Activated naive CD4-positive, alpha-beta T cell treated with Interleukin-2 at 50 U/mL for 16 hours (primary cell): ENCODE results near the gene HMCN1.

ENCODE experiments used
- DNase-seq: peaks from one replicate; pipeline ENCODE4 v3.0.0-alpha.2; 2020

HMCN1 gene

DNA sequence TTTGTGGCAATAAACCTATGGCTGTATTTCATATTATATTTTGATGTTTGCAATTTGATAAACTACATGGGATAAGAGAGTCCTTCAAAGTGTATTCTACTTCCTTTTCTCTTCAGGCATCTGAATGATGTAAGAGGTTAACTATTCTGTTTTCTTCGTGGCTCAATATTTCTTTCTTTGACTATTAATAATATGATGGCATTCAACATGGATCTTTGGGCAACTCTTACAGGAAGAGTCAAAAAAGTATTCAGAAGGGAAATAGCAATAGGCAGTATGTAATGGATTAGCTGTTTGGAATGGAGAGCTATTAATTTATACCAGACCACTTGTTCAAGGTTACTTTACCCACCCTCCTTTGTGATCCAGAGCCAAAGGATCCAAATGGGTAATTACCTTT, 74.4 kb downstream of the HMCN1 start:
- no peak for DNase-seq

DNA sequence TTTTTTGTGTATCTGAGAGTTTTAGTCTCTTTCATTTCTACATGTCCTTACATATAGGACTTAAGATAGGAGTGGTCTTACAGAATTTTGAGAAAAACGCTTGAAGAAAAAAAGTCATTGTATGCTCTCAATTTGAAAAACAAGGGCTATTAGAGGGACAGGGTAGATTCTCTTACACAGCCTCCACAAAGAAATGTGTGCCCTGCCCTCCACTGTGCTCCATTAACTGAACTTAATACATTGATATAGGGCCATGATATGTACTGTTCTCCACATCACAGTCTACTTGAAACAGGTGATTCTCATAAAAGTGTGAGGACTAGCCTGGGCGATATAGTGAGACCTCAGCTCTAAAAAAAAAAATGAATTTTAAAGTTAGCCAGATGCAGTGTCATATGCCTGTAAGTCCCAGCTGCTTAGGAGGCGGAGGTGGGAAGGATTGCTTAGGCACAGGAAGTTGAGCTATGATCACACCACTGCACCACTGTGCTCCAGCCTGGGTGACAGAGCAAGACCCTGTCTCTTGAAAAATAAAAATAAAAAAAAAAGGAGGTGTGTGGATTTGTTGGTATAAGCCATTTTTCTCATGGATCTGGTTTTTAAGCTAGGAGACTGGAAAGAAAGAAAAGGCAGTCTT, 77.0 kb downstream of the HMCN1 start:
- DNase-seq: no peak

DNA sequence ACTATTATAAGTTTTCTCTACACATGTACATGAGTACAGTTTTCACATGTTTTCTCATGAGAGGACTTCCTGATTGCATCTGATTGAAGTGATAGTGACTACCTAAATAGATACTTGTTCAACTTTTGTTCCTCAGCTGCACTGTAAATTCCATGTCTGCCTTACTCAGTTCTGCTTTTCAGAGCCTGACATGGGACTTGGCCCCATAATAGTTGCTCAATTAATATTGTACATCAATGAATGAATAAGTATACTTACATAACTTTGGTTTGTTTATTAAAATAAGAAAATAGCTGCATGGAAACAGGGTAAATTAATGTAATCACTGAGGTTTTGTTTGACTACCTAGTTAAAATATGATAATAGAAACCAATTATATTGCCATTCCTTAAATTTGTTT, 78.7 kb downstream of the HMCN1 start:
- no peak for DNase-seq

DNA sequence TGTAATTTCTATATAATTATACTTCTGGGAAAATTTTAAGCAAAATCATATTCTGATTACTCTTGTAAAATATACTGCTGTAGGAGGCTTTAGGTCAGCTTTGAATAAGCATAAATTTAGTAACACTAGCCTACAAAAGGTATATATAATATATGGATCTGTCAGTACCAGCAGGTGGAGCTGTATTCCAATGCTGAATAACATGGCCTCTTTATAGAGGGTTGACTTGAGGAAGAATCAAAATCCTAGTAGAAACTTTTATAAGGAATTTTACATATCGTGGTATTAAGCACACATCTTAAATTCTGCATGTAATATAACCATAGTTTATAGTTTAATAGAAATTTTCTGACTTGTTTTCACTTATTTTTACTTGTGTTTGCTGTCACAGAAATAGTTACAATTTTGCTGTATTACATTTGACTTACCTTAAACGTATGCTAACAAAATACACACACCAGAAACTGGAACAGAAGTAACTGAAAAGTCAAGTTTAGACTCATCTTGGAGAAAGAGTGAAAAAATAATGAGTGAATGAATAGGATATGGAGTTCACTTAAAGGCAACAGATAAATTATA, 79.3 kb downstream of the HMCN1 start:
- DNase-seq: no peak

DNA sequence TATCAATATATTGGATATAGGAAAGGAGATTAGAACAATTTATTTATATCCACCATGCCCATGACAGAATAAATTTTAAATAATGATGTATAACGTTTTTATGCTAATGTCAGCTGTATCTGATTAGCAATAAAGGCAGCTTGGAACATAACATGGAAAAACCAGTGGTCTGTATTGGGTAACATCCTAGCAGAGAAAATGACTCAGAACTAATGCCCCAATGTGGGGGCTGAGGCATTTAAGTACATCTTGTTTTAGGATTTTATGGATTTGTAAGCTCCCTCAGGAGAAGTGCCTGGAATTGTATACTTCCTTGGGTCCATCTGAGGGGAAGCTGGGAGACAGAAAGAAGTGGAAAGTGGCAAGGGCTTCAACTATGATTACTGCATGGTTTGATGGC, 82.3 kb downstream of the HMCN1 start:
- DNase-seq: no peak

DNA sequence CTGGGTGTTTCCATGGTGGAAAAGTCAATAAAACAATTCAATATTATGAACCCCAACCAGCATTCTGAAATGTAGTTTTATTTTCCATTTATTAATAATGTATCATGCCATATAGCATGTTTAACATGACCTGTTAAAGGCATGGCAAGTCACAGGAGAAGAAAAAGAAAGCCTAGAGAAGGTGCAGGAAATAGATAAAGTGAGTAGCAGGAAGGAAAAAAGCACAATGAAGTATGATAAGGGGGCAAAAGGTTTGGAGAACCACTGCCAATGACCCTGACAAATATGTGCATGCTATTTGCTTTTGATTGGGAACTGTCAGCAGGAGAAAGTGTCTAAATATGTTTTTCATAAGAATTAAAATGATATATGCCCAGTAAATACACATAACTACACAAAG, 85.6 kb downstream of the HMCN1 start:
- no peak for DNase-seq

DNA sequence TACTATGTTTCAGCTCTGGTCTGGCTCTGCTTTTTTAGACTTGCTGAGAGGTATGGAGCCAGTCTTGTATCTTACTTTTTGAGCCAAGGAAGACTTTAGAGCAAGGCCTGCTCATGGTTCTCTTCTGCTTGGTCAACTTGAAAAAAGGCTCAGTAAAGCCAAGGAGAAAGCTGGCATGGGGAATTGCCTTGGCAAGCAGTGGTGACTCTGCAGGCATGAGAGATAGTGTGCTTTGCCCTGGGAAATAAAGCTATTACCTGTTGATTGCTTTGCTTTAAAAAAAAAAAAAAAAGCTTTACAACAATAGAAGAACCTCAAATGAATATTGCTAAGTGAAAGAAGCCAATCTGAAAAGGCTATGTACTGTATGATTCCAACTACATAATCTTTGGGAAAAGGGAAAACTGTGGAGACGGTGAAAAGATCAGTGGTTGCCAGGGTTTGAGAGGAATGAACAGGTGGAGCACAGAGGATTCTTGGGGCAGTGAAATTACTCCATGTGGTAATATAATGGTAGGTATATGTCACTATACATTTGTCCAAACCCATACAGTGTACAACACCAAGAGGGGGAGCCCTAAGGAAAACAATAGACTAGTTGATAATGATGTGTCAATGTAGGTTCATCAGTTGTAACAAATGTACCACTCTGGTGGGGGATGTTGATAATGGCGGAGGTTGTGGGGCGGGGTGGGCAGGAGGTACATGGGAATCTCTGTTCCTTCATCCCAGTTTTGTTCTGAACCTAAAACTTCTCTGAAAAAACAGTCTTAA, 87.6 kb downstream of the HMCN1 start:
- no peak for DNase-seq

DNA sequence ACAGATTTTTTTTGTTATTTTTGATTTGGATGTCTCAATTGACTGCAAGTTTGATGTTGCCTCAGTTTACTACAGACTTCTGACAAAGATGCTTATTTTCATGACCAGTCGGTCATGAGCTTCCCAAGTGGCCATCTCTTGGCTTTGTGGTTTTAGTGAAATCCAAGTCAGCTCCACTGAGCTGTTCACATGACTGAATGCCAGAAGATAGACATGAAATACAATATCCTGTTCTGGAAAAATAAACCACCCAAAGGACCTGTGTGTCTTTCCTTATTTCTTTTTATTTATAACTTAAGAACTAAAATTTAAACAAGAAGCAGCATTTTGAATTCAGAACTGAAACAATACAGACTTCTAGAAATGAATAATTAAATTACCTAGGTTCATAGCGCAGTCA, 89.3 kb downstream of the HMCN1 start:
- no peak for DNase-seq

DNA sequence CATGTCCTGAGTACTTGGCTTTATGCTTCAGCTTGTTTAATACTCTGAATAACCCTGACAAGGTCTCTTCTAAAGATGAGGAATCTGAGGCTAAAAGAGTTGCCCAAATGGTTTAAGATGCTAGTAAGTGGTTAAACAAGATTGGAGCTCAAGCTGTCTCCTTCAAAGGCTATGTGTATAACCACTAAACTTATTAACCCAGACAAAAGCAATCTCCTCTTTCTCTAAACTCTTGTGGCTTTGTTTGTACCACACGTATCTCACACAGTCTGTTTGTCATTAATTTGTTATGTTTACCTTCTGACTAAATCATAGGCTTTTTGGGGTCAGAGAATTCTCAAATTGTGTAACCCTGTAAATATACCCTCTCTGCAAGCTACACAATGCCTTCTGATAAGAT, 89.9 kb downstream of the HMCN1 start:
- DNase-seq: no peak

DNA sequence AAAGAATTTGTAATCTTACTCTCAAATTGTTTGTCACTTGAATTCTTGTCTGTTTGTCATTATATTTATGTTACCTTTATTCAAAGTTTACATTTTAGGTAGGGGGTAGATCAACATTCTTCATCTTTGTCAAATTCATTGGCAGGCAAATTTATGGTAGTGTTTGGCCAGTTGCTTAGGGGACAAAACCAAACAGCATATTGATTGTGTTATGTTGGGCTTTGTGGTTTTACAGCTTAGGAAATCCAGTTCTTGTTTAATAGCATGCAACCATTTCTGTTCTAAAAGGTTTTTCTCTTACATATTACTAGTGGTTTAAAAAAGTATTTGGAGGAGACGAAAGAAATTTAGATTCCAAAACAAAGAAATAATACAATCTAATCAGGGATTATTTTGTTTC, 91.4 kb downstream of the HMCN1 start:
- no peak for DNase-seq

DNA sequence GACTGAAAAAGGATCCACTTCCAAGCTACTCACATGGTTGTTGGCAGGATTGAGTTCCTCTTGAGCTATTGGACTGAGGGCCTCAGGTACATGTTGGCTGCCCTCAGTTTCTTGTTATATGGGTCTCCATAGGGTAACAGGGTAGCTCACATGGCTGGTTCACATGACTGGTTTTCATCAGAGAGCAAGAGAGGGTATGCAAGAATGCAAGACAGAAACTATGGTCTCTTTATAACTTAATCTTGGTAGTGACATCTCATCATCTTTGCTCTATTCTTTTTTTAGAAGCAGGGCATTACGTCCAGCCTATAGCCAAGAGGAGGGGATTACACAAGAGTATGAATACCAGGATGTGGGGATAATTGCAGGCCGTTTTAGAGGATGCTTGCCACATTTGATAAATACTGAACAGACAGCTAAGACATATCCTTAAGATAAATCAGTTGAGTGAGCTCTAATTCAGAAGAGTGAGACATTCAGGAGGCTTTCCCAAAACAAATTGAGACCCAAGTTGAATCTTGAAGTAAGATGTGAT, 100.2 kb downstream of the HMCN1 start:
- no peak for DNase-seq

DNA sequence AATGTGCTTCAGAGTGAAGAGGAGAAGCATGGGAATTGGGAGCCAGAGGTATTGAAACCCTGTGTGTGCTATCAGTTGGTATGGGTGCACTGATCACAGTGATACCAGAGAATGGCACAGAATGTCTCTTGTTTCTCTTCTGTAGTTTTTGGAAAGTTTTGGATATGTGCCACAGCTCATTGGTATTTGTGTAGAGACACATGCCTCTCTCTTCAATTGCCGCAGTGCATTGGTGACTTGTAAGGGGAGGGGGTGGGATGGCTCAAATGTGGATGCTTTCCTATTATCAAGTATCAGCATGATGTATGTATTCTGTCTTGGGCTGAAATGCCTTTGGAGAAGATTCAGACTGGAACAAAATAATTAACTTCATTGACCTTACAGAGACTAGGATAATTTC, 101.0 kb downstream of the HMCN1 start:
- no peak for DNase-seq

DNA sequence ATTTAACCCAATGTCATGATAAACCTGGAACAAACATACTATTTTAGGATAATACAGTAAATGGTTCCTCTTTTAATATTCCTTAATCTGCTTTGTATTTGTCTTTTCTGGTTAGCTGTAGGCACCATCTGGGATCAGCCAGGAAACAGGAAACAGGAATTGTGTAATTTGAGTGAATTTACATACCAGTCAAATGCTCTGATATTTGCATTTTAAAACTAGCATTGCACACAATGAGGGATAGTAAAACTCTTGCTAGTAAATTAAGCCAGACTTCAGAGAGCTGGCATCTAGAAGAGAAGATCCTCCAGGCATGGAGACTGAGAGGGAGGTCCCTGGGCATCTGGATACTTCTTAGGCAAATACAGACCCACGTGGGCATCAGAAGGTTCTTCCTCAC, 103.5 kb downstream of the HMCN1 start:
- no peak for DNase-seq

DNA sequence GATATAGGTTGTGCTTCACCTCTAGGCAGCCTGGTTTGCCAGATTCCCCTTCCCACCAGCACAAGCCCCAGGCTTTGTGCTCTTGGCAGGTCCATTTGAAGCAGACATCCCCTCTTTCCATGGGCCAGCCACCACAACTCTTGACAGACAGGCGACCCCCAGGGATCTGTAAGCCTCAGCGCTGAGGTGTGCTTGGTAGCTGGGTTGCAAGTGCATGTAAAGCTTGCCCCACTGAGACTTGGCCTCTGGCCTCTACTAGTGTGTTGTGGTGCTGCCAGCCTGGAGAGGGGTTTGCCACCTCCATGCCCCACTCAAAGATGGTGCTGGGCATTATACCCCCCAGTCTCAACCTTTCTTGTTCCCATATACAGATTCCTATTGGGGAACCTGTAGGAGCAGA, 103.9 kb downstream of the HMCN1 start:
- no peak for DNase-seq

DNA sequence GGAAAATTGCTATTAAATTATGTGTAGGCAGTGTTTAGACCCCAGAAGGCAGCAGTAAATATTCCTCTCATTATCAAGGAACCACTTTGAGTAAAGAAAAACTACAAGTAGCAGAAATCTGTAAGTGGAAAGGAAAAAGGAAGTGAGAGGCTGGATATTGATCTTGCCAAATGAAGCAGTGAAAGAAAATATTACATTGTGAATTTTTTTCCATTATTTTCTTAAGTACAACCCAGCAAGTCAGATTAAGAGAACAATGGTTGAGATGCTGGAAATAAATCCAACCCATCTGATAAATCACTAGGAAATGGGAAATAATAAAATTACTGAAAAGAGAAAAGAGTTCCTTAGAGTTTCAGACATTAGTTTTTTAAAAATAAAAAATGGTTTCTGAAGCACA, 106.7 kb downstream of the HMCN1 start:
- DNase-seq: no peak

DNA sequence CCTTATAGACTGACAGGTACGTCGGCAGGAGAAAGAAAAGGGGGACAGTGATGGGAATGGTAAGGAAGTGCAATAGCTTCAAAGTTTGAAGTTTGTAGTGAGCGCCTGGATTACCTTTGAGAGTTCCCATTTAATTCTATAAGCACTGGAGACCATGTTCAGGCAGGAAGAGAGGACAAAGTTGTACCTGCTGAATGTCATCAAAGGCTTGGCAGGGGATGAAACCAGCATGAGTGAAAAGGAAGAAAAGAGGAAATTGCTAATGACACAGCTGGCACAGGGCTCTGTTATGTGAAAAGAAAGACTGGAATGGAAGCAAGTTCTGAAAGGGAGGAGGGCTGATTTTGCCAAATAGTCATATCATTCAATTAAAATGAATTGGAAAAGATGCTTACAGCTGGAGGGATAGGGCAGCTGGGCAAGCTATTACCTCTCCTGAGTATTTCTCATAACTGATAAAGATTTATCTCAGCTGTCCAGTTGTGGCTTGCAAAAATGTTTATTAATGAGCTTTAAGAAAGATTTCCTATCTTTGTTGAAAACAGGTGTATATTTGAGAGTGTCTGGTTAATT, 109.2 kb downstream of the HMCN1 start:
- no peak for DNase-seq

DNA sequence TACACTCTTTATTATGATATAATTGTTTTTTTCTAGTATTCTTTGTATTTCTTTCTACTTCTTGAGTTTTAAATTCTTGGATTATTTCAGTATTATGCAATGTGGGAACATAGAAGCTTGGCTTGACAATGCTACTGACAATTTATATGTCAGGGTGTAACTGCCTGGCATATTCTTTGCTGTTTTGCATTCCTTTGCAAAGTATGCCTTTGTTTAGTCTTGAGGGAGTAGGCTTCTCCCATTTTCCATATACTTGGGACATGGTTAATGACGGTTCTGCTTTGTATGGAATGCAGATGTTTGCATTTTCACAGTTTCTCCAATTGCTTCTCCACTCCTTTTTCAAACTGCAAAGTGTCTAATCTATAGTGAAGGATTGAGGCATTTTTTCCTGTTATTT, 109.8 kb downstream of the HMCN1 start:
- DNase-seq: no peak

DNA sequence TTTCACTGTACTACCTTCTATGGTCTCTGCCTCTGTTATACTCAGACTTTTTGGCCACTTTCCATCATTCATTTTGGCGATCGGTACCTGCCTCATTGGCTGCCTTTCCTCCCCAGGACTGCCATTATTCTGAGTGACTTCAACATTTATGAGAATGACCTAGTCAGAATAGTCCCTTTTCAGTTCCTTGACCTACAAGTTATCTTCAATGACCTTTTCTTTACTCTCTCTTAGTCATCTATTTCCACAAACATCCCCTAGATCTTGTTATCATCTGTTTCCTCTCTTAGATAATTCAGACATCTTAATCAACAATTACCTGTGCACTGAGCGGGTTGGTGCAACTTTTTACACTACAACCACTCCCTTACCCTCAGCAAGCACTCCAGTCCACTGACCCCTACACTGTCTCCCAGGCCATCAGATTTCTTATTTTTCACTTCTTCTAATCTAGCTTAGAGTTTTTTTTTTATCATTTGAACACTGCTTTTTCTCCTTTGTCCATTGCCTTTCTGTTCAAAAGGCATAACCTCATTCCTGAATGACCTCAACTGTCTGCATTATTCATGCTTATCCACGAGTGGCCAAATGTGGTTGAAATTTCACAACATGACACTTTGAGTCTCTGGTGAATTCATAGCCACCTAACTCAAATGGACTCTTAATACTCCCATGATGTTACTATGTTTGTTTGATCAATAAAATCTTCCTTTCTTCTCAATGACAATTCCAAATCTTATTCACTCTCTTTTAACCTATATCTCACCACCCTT, 112.7 kb downstream of the HMCN1 start:
- DNase-seq: no peak

DNA sequence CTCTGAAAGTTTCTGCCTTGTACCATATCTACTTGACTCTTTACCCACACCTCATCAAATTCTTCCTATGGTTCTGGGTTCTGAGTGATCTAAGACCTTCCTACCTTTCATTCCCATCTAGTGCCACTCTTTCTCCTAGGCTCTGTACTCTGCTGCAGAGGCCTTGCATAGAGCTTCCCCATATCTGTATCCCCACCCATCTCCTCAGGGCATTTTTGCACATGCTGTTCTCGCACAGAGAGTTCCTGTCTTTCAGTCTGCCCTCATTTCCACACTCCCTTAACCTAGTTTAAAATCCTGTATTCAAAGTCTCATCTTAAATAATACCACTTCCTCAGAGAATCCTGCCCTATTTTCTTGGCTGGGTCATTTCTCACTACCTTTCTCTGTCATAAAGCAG, 114.8 kb downstream of the HMCN1 start:
- no peak for DNase-seq

DNA sequence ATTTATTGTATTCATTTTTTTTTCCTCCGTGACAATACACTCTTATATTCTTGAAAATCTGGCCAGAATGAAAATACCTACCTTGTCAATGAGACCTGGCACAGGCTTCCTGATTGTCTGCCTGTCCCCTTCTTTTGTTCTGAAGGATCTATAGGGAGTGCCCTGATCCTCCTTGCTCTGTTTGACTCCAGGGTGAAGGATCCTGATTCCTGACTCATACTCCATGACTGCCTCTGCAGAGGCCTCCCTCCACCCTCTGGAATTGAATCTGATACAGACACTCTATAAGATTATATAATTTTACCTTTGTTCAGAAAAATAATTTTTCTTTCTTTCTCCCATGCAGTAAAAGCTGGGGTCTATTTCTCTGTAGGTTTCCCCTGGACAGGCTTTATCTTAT, 116.2 kb downstream of the HMCN1 start:
- DNase-seq: no peak

DNA sequence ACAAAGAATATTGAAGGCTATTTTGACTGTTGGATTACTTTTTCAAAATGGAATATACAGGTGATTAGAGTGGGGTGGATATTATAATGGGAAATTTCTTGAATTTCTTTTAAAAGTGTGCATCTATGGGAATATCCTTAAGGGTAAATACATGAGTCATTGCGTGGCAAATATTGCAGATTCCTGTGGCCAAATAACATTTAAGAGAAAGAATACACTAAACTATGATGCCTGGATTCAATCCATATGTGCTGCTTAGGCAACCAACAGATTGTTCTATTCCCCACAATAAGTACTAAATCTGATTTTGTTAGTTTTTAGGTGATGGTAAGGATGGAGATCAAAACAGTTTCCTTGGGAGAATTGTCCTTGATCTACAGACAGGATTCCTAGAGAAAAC, 119.5 kb downstream of the HMCN1 start:
- no peak for DNase-seq

DNA sequence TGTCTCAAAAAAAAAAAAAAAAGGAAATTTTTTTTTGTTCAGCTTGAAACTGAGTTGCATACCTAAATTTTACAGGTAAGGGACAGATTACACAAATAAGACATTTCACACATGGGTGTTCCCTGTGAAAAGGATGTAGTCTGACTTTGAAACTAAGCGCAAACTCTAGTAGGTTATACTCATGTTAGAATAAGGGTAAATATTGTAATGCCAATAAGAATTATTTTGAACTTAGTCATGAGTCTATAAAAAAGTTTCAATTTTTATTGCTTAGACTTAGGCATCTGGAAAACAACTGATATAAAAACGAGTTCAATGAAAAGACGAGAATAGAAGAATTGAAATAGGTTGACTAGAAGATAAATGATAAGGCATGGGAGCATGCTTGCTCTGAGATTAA, 122.3 kb downstream of the HMCN1 start:
- no peak for DNase-seq

DNA sequence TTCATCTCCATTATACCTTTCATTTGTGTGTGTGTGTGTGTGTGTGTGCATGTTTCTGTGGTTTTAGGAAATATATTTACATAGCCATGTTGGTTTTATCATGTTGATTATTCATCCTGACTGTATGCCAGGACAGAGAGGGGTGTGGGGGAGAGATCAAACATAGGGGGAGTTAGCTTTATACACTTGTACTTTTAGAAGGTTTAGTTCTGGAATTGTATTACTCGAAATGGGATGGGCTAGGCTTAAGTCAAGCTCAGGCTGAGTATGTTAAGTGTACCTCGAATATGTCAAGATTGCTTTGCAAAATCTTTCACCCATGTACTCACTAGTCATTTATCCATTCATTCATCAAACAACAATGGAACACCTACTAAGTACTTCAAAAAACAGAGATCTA, 123.3 kb downstream of the HMCN1 start:
- no peak for DNase-seq
